GM18873 (cell line): Measurements from ENCODE around the gene PROM1.

Experiments used
- ATAC-seq: cut with Tn5 transposase; IDR thresholded peaks from one replicate; pipeline ENCODE4 v1.9.1; 2021; ENCODE audit warnings: mild to moderate bottlenecking, moderate library complexity, moderate number of reproducible peaks; ENCODE audit not compliant: unreplicated experiment, low FRiP score

PROM1 gene

GRCh38 chr4:16029886-16030285 is 53.9 kb downstream of the PROM1 start:
- no peak for ATAC-seq

- no peak for ATAC-seq
Observed at GRCh38 chr4:16029262-16029661, 54.6 kb downstream of the PROM1 start.

- ATAC-seq = no peak
Observed at GRCh38 chr4:16027626-16028025, 56.2 kb downstream of the PROM1 start.

GRCh38 chr4:16027114-16027513 is 56.7 kb downstream of the PROM1 start:
- no peak for ATAC-seq

GRCh38 chr4:16026160-16026761 is 57.6 kb downstream of the PROM1 start:
- ATAC-seq = no peak

- ATAC-seq = no peak
Observed at GRCh38 chr4:16025268-16025667, 58.6 kb downstream of the PROM1 start.

- no peak for ATAC-seq
Observed at GRCh38 chr4:16023776-16024408, 59.9 kb downstream of the PROM1 start.

- no peak for ATAC-seq
Observed at GRCh38 chr4:16021804-16022560, 61.8 kb downstream of the PROM1 start.

GRCh38 chr4:16019649-16020048 is 64.2 kb downstream of the PROM1 start:
- ATAC-seq = no peak

- ATAC-seq = no peak
Observed at GRCh38 chr4:16018841-16019240, 65.0 kb downstream of the PROM1 start.

- no peak for ATAC-seq
Observed at GRCh38 chr4:16018061-16018676, 65.7 kb downstream of the PROM1 start.

GRCh38 chr4:16016536-16016935 is 67.3 kb downstream of the PROM1 start:
- no peak for ATAC-seq

- ATAC-seq = no peak
Observed at GRCh38 chr4:16011173-16011572, 72.7 kb downstream of the PROM1 start.

GRCh38 chr4:16009153-16009552 is 74.7 kb downstream of the PROM1 start:
- ATAC-seq = no peak

GRCh38 chr4:16007471-16008095 is 76.2 kb downstream of the PROM1 start:
- no peak for ATAC-seq

GRCh38 chr4:16006771-16007446 is 76.9 kb downstream of the PROM1 start:
- ATAC-seq = no peak

GRCh38 chr4:16005676-16006075 is 78.1 kb downstream of the PROM1 start:
- ATAC-seq = no peak

- peak; percentile 95 for ATAC-seq
Observed at GRCh38 chr4:16001484-16001858, 82.4 kb downstream of the PROM1 start.

GRCh38 chr4:16000708-16001483 is 82.9 kb downstream of the PROM1 start:
- no peak for ATAC-seq

GRCh38 chr4:15996773-15997172 is 87.0 kb downstream of the PROM1 start:
- ATAC-seq = no peak
